HuH-7.5 (cell line): ENCODE measurements around the gene SLC12A3.
"Not testable (repeated sequence)": the region's sequence is repeated elsewhere in the genome, so short reads cannot be mapped to it uniquely, and the experiment has no call there.

Experiments
- DNase-seq: peaks from one replicate; pipeline ENCODE4 v3.0.0; 2011; ENCODE audit warnings: low spot score

Gene SLC12A3

DNA sequence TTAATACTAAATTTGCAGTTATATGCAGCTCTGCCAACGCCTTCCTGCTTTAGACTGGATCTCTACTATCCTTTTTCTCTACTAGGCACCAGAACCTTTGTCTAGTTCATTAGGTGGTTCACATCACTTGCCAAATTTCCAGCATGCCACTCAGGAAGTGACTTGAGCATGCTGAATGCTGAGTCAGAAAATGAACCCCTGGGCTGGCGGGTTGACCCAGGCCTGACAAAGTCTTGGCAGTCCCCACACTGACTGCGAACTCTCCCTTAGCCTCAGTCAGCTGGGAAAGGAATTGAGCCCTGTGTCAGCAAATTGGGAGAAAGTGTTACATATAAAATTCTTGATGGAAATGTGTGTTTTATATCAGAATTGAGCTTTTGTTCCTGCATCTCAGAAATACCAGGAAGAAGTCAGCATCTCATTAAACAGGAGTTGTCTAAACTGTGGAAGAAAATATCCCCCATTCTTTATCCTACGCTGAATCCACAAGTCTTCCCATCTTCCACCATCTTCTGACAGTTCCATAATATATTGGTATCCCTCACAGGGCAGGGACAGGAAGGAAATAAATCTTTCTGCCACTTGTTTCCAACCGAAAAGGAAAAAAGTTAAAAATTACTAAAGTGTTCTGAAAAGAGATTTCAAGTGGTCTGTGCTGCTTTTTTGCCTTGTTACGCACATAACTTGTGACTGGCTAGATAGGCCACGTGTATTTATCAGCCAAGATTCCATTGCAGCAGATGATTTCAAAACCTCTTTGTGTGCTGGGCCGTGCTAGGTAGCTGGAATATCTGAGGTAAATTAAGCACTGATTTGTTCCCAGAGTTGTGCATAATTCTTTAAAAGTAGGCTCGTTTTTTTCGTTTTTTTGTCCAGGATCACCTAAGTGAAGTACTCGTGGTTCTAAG is 16.7 kb upstream of the SLC12A3 start:
- DNase-seq, result no peak

DNA sequence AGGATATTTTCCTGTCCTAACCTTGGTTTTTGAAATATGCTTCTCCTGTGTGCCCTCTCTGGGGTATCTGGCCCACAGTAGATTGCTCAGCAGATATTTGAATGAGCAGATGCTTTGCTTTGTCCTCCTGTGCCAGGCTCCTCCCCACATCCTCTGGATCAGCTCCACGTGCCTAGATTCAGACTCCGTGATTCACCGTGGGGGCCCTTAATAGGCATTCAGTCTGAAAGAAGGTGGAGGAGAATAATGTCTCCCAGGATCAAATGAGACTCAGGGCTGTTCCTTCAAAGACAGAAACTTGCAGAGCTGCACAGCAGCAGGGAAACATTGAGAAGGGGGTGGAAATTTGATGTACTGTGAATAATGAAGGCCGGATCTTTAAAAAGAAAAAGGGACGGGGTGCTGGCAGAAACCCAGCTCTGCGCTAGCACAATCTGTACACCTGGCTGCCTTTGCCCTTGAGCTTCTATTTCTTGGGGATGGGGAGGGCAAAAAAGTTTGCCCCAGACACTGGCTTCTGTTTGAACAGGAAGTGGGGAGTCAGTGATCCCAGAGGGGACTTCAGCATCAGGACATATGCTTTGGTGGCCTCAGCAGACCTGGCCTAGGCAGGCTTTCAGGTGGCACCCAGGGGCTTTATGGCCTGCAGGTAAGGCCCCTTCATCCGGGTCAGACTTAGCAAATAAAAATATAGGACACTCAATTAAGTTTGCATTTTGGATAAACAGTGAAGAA is 15.9 kb upstream of the SLC12A3 start:
- no peak for DNase-seq

DNA sequence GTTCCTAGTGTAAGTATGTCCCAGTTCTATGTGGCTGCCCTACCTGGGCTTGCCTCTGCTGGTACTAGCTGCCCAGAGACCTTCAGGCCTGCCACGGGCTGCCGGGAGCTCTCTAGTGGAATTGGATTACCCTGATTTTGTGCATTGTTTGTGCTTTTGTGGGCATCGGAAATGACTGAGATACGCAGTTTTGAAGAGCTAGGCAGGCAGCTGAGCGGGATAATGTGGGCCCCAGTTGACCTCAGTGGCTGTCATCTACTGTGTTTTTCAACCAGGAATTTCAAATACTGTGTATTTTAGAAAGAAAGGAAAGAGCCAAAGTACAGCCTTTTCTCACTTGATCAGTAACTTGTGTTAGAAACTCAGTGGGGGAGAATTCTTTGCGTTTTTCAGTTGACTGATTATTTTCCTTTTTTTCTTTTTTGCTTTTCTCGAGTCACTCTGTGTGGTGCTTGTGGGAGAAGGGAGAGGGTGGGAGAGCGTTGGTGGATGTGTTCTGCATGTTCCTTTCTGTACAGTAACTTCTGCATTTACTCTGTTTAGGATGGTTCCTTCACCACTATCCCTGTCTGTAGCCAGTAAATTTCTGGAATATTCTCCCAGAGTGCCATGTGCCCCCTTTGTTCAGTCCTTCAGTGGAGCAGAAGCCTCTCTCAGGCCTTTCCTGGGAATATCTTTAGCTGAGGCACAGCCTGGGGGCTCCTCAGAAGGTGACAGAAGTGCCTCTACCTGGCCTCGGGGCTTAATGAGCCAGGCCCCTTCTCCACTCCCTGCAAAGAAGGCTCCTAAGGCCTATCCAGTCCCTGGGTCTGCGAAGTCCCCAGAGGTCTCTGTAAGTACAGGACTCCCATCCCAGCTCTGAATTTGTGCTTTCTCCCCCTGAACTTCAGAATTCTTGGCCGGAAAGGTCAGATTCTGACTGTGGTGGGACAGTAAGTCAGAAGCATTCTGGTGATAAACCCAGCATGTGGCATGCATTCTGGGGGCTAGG is 15.0 kb upstream of the SLC12A3 start:
- no peak for DNase-seq

DNA sequence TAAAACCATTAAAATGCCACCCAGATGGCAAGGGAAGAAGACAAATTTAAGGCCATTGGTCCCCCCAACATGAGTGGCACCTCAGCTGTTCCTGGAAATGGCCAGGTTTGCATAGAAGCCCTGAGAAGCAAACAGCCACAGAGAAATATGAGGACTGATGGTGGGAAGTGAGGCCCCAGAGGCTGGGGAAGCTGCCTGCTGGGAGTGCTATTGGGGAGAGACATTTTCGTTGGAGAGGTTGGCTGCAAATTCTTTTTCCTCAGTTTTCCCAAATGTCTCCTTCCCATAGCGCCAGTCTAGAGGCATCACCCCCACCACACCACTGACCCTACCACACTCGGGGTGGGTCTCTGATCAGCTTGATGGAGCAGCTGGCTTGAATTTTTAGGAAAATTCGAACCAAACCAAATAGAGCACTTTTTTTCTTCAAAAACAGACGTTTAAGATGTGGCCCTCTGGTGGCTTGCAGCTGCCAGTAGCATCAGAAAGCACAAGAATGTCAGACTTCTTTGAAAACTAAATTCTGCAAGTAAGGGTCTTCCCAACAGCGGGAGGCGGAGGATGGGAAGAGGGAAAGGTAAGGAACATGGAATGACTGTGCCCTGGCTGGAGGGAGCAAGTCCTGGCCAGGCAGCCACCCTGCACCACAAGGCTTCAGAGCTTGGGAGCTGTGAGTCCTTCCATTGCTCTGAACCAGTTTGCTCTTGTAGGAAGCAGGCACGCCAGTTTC is 13.2 kb upstream of the SLC12A3 start:
- no peak for DNase-seq

DNA sequence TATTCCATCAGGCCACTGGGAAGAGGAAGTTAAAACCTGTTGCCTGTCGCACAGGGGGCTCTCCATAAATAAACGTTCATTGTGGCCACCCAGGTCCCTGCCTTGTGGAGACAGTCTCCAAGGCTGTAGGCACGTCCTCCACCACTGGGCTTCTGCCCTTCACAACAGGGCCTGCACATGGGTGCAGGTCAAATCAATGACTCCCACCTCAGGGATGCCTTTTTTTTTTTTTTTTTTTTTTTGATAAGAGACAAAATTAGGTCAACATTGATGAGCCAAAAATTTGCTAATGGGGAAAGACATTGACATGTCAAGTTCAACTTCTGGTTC is 12.6 kb upstream of the SLC12A3 start:
- no peak for DNase-seq

GRCh38 chr16:56852968-56853367 is 12.0 kb upstream of the SLC12A3 start:
- no peak for DNase-seq

- no peak for DNase-seq
Measured at GRCh38 chr16:56855201-56855600, 9.8 kb upstream of the SLC12A3 start.

GRCh38 chr16:56855946-56856345 is 9.1 kb upstream of the SLC12A3 start:
- DNase-seq, result no peak

GRCh38 chr16:56856876-56857447 is 8.0 kb upstream of the SLC12A3 start:
- no peak for DNase-seq

DNA sequence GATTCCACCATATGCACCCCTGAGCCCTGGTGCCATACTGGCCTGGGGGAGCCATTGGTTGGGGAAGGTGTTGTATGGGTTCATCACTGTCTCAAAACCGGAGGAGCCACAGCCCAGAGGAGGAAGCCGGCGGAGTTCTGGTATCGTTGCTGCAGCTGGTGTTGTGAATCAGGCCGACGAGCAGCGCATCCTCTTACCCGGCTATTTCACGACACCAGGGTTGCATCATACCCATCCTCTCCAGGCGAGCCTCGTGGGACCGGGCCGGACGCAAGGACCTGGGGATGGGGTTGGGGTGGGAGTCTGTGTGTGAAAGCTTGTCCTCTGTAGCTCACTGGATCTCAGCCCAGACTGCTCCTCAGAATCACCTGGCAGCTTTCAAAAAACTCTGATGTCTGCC is 6.6 kb upstream of the SLC12A3 start:
- no peak for DNase-seq

- DNase-seq, result no peak
Measured at GRCh38 chr16:56859636-56860035, 5.4 kb upstream of the SLC12A3 start.

DNA sequence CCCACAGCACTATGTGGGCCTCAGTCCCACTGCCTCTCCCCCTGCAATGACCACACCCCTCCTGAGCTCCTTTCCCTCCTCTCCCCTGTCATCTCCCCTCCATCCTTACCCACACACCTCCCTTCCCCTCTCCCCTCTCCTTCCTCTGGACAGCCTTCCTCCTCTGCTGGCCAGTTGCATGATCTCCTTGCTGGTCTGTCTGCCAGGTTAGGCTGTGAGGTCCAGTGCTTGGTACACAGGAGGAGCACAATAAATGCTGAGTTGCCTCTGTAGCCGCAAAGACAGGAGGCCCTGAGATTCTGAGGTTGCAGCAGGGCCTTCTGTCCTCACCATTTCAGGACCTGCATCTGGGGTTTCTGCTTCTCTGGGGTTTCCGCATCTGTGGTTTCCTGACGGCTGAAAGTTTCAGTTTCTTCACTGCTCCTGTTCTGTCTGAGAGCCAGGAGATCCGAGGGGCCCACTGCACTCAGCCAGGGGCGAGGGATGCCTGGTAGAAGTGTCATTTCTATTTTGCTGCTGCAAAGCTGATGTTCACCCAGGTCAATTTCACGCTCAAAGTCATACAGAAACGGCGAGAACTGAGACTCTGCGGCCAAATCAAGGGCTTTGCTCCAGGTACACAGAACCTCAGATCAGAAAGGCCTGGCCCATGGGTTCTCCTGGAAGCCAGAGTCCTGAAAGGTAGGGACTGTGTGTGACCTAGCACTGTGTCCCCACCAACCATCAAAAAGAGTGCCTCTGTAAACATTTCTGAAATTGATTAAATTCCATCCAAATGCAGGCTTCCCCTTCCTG is 4.6 kb upstream of the SLC12A3 start:
- no peak for DNase-seq

GRCh38 chr16:56861092-56861610 is 3.9 kb upstream of the SLC12A3 start:
- DNase-seq, result no peak

- no peak for DNase-seq
Measured at GRCh38 chr16:56861756-56862155, 3.3 kb upstream of the SLC12A3 start.

DNA sequence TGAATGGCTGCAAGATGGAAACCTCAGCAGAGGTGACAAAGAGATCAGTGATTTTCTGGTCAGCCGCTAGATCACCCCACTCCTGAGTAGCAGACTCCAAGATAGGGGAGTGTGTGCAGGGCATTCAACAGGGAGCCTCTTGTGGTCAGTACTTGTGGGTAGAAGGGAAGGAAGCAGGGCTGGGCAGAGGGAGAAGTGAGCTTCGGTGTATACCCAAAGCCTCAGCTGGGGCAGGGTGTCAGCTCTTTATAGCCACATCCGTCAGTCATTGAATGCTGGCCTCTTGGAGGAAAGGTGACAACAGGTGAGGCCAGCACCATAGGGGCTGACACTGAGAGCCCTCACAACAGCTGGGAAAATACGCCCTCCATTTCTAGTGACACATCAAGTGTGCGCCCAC is 2.2 kb upstream of the SLC12A3 start:
- no peak for DNase-seq

DNA sequence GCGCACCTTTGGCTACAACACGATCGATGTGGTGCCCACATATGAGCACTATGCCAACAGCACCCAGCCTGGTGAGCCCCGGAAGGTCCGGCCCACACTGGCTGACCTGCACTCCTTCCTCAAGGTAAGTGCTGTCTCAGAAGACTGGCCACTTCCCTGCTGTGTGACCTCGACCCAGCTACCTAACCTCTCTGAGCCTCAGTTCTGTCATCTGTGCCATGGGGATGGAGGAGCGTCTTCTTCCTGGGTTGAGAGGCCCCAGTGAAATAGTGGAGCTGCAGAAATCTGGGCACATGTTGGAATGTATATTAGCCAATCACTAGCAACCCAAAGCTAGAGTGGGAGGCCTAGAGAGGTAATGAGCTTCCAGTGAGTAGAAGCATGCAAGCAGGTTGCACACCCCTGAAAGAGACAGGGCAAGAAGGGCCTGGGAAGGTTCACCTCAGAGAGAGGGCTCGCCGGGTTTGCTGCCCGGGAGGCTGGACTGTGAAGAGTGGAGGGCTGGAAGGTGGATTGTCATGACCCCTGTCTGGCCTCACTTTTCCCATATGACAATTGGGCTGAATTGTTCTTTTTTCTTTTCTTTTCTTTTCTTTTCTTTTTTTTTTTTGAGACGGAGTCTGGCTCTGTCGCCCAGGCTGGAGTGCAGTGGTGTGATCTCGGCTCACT is 521 bp downstream of the SLC12A3 start:
- no peak for DNase-seq

DNA sequence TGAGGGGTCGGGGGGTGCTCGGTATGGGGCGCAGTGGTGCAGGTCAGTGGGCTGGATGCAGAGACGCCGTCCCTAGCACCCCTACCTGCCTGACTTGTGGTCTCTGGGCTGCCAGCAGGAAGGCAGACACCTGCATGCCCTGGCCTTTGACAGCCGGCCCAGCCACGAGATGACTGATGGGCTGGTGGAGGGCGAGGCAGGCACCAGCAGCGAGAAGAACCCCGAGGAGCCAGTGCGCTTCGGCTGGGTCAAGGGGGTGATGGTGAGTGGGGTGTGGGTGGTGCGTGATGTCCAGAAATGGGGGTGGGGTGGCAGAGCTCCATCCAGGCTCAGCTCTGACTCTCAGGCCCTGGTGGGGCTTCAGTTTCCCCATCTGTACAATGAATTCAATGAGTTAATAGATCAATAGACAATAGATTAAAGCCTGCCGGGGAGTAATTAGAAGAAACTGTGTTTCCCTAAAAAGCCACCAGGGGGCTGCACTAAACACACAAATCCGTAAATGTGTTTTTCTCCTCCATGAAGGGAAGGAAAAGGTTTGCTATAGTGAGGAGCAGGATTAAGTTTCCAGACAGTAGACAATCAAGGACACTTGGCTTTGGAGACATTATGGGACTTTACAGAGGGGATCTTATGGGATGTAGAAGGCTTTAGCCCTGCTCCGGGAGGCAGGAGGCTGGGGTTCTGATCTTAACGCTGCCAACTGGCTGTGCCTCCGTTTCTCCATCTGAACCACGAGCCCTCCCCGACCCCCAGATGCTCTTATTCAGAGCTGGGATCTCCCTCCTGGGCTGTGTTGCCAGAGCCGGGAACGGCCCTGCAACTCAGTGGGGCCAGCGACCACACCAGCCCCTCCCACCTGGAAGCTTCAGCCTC is 2.2 kb downstream of the SLC12A3 start:
- no peak for DNase-seq

DNA sequence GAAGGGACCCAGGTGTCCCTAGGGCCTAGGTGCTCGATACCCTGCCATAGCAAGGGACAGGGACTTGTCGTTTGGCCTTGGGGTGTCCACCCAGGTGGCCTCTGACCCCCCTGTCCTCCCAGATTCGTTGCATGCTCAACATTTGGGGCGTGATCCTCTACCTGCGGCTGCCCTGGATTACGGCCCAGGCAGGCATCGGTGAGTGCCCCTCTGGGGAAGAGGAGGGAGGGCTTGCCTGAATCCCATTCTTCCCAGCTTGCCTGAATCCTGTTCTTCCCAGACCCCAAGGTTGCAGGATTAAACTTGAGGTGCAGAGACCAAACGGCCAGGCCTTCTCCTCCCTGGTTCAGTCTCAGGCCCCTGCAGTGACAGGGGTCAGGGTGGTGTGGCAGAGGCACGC is 3.2 kb downstream of the SLC12A3 start:
- no peak for DNase-seq

DNA sequence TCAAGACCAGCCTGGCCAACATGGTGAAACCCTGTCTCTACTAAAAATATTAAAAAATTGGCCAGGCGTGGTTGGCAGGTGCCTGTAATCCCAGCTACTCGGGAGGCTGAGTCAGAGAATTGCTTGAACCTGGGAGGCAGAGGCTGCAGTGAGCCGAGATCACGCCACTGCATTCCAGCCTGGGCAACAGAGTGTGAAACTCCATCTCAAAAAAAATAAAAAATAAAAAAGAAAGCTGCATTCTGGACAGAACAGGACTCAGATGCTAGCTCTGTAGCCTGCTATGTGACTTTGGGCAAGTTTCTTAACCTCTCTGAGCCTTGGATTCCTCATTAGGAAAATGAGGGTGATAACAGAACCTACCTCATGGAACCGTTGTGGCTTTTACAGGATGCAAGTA is 3.8 kb downstream of the SLC12A3 start:
- DNase-seq, result not testable (repeated sequence)
